Thymus (tissue), 11 donors: Measurements from ENCODE around the gene SSBP2. TPM values are rescaled to one million over a fixed set of nuclear protein-coding genes. Genes with fewer than 3 reads are reported as not detected.
A peak's percentile ranks its signal among the peaks of the same experiment; 100 is the strongest.

Source experiments
- DNase-seq, 9 donors: peaks; one replicate each; pipeline ENCODE4 v3.0.0-alpha.2; 2013; ENCODE audit warnings: low spot score in 9 of 9, low read depth in 6 of 9, missing footprints in 1 of 9
- H3K27ac ChIP-seq, 2 donors: one replicate each; pipeline ENCODE4 v1.5.1; 2013; ENCODE audit warnings: control low read depth in 1 of 2, low read depth in 1 of 2, low read length in 1 of 2, mild to moderate bottlenecking in 1 of 2, moderate library complexity in 1 of 2
- H3K27me3 ChIP-seq, 2 donors: one replicate each; pipeline ENCODE4 v1.5.1; 2013; ENCODE audit warnings: low read length in 1 of 2; ENCODE audit not compliant: control insufficient read depth in 2 of 2, insufficient read depth in 1 of 2
- H3K36me3 ChIP-seq, 2 donors: one replicate each; pipeline ENCODE4 v1.5.1; 2013; ENCODE audit warnings: low read length in 1 of 2, mild to moderate bottlenecking in 1 of 2, moderate library complexity in 1 of 2; ENCODE audit not compliant: control insufficient read depth in 2 of 2, insufficient read depth in 2 of 2
- H3K4me1 ChIP-seq, 2 donors: one replicate each; pipeline ENCODE4 v1.5.1; 2013; ENCODE audit warnings: low read length in 2 of 2; ENCODE audit not compliant: control insufficient read depth in 2 of 2, insufficient read depth in 2 of 2
- H3K4me3 ChIP-seq, 2 donors: one replicate each; pipeline ENCODE4 v1.5.1; 2013; ENCODE audit warnings: low read length in 2 of 2, control low read depth in 1 of 2, mild to moderate bottlenecking in 1 of 2
- H3K9me3 ChIP-seq, 2 donors: one replicate each; pipeline ENCODE4 v1.5.1; 2013; ENCODE audit warnings: low read length in 1 of 2, mild to moderate bottlenecking in 1 of 2; ENCODE audit not compliant: control insufficient read depth in 2 of 2, insufficient read depth in 1 of 2
- WGBS: extraction: QIAGEN DNeasy Blood & Tissue Kit; methylation state at CpG from one replicate; pipeline ENCODE4 v1.1.7; 2013; 5-methylcytosine and 5-hydroxymethylcytosine counted together
- polyA plus RNA-seq: library from polyadenylated mRNA; stranded (reverse); fragments of 200-250 nt; gene quantifications from one replicate; pipeline ENCODE4 v1.2.3, GENCODE V29; 2013
- total RNA-seq: library from RNA; stranded (reverse); fragments of 120-200 nt; gene quantifications from one replicate; pipeline ENCODE4 v1.2.4, GENCODE V29; 2013
- donor health status: healthy.

The SSBP2 gene
- total and polyA plus RNA-seq, 2 donors: 61.1 to 125 TPM

GRCh38 chr5:81786991-81787390, 36.1 kb upstream of the SSBP2 start:
- DNase-seq: no peak
- 93% methylated on average over 5 of the region's 5 CpGs for WGBS

GRCh38 chr5:81786496-81786895, 35.6 kb upstream of the SSBP2 start:
- Histone ChIP-seq H3K4me3 (no peak overlapping the region), H3K27ac (no peak overlapping the region), H3K27me3 (no peaks in the 10 kb centered on the region), H3K4me1 (peaks cover 2 to 9% of the 10 kb centered on the region in 2 donors), H3K9me3 (no peaks in the 10 kb centered on the region), H3K36me3 (no peaks in the 10 kb centered on the region)
- DNase-seq: no peak
- 95% methylated on average over 5 of the region's 5 CpGs for WGBS

More at GRCh38 chr5:81786991-81787390, 36.1 kb upstream of the SSBP2 start:
- no peaks in the 10 kb centered on the region for H3K27me3 ChIP-seq
- no peak overlapping the region for H3K4me3 ChIP-seq
- no peaks in the 10 kb centered on the region for H3K9me3 ChIP-seq
- H3K36me3 ChIP-seq: no peaks in the 10 kb centered on the region
- H3K27ac ChIP-seq: peak overlapping the region in 1 of 2 donors; percentile 38
- peaks cover 2 to 9% of the 10 kb centered on the region in 2 donors for H3K4me1 ChIP-seq

DNA sequence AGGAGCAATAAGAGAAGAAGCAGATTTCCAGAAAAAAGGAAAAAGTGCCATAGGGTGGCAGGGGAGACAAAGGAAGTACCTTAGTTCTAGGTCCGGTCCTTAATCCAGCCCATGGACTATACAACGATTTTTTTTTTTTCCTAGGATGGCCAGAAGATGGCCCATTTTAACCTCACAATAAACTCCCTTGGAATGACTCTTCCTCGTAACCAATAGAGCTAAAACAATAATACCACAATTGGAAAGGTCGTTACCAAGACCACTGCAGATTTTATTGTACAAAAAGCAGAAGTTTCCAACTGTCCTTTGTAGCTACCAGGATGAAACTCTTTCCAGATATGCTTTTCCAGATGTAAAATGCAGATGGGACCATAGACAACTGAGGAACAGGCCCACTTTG, 34.4 kb upstream of the SSBP2 start:
- no peak for DNase-seq
- Histone ChIP-seq H3K36me3 (no peaks in the 10 kb centered on the region), H3K27me3 (no peaks in the 10 kb centered on the region), H3K4me1 (peaks cover 2 to 9% of the 10 kb centered on the region in 2 donors), H3K9me3 (no peaks in the 10 kb centered on the region), H3K4me3 (no peak overlapping the region), H3K27ac (no peak overlapping the region)
- WGBS: 88% methylated on average over 4 of the region's 4 CpGs

- H3K36me3 ChIP-seq: no peaks in the 10 kb centered on the region
- H3K27me3 ChIP-seq: no peaks in the 10 kb centered on the region
- H3K9me3 ChIP-seq: no peaks in the 10 kb centered on the region
- no peak for DNase-seq
- WGBS: 77% methylated on average over 3 of the region's 3 CpGs
- no peak overlapping the region for H3K4me3 ChIP-seq
- peaks cover 10 to 22% of the 10 kb centered on the region in 2 donors for H3K4me1 ChIP-seq
- H3K27ac ChIP-seq: no peak overlapping the region
These were observed 32.5 kb upstream of the SSBP2 start for GRCh38 chr5:81783401-81783800.

- Histone ChIP-seq H3K27me3 (no peaks in the 10 kb centered on the region), H3K9me3 (no peaks in the 10 kb centered on the region), H3K4me3 (no peak overlapping the region), H3K36me3 (no peaks in the 10 kb centered on the region), H3K4me1 (peaks cover 11 to 18% of the 10 kb centered on the region in 2 donors), H3K27ac (no peak overlapping the region)
- DNase-seq: no peak
- 96% methylated on average over 3 of the region's 3 CpGs for WGBS
These were observed 31.9 kb upstream of the SSBP2 start for GRCh38 chr5:81782811-81783210.

- H3K4me3 ChIP-seq: no peak overlapping the region
- DNase-seq: no peak
- H3K27me3 ChIP-seq: no peaks in the 10 kb centered on the region
- WGBS: 87% methylated on average over 4 of the region's 4 CpGs
- H3K36me3 ChIP-seq: no peaks in the 10 kb centered on the region
- H3K27ac ChIP-seq: peak overlapping the region; percentile 33 to 61
- H3K4me1 ChIP-seq: peaks cover 10 to 16% of the 10 kb centered on the region in 2 donors
- H3K9me3 ChIP-seq: no peaks in the 10 kb centered on the region
These were observed 29.0 kb upstream of the SSBP2 start for GRCh38 chr5:81779916-81780266.

DNA sequence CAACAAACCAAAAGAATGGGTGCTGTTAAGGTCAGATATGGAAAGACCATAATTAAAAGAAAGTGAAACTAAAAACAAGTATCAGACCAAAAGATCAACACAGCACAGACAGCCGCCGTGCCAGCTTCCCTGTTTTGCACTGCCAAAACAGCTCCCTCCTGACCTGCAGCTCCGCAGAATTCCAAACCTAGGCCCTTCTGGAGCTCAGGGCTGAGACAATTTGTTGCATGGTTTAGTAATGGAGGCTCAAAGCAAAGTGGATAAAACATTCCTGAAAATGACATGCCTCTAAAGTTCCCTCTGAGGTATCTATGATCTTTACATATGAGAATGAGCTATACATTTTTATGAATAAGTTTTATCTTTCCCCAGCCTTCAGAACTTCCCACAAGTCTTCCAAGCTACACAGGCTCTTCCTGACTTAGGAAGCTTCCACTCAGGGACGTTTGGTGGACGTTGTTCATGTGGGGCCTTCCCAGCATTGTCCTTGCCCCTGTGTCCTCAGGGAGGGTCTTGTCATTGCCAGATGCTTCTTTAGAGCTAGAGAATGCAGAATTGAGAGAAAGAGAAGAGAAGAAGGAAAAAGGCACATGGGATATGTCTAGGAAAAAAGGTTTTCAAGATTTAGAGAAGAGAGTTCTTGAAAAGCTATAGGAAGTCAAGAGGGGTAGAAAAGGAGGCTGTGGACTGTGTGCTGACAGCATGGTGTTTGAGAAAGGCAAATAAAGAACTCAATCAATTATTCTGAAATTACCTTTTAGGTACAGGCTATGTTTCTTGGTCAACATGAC, 28.4 kb upstream of the SSBP2 start:
- peak in 7 of 9 donors; percentile 24 to 75 (median 33) for DNase-seq
- H3K27ac ChIP-seq: peak overlapping the region; percentile 61 to 75
- H3K4me1 ChIP-seq: peaks cover 10 to 16% of the 10 kb centered on the region in 2 donors
- no peaks in the 10 kb centered on the region for H3K27me3 ChIP-seq
- no peaks in the 10 kb centered on the region for H3K36me3 ChIP-seq
- H3K9me3 ChIP-seq: no peaks in the 10 kb centered on the region
- 3% methylated on average over 5 of the region's 5 CpGs for WGBS
- H3K4me3 ChIP-seq: peak overlapping the region; percentile 31 to 50

GRCh38 chr5:81778642-81779041, 27.7 kb upstream of the SSBP2 start:
- H3K27ac ChIP-seq: peak overlapping the region; percentile 25 to 39
- no peaks in the 10 kb centered on the region for H3K36me3 ChIP-seq
- H3K27me3 ChIP-seq: no peaks in the 10 kb centered on the region
- DNase-seq: peak in 3 of 9 donors; percentile 9 to 45 (median 21)
- peak overlapping the region; percentile 31 to 50 for H3K4me3 ChIP-seq
- no peaks in the 10 kb centered on the region for H3K9me3 ChIP-seq
- H3K4me1 ChIP-seq: peaks cover 10 to 16% of the 10 kb centered on the region in 2 donors
- WGBS: 45% methylated on average over 3 of the region's 3 CpGs

DNA sequence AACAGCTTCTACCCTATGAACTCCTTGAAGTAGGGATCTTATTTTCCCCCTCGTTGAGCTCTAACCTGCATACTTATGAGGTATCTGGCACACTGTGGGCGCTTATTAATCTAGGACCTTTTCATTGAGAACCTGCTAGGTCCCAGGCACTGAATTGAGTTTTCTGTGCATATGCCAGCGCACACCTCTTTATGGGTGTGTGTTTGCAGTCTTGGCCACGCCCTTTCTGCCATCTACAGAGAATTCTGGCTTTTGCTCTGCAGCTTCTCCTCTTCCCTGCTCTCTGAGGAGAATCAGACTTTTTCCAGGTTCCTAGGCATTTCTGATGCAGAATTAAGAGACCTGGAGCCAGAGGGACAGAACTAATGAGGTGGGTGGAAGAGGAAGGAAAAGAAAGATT, 25.4 kb upstream of the SSBP2 start:
- Histone ChIP-seq H3K36me3 (no peaks in the 10 kb centered on the region), H3K27me3 (no peaks in the 10 kb centered on the region), H3K4me1 (peaks cover 10 to 16% of the 10 kb centered on the region in 2 donors), H3K27ac (no peak overlapping the region), H3K4me3 (no peak overlapping the region), H3K9me3 (no peaks in the 10 kb centered on the region)
- WGBS: 98% methylated on average over 4 of the region's 4 CpGs
- no peak for DNase-seq
